Left lung (tissue), 10 donors: ENCODE measurements around the gene PANX1. TPM values are rescaled to one million over a fixed set of nuclear protein-coding genes. Genes with fewer than 3 reads are reported as not detected.

Experiments
- ATAC-seq: fragments of 200-7000 bp; cut with Tn5 transposase; one replicate; pipeline ENCODE4 v1.9.1; 2020; ENCODE audit warnings: moderate library complexity
- DNase-seq, 4 donors: peaks; one replicate each; pipeline ENCODE4 v3.0.0-alpha.2; 2013 to 2020
- H3K27ac ChIP-seq, 2 donors: fragments of 200-600 bp; sonication (generic) in 1 of 2; one replicate each; pipeline versions ENCODE4 v1.5.0 to v1.8.0; 2020 to 2021
- H3K27me3 ChIP-seq, 2 donors: fragments of 200-600 bp; sonication (generic) in 1 of 2; one replicate each; pipeline versions ENCODE4 v1.5.0 to v1.8.0; 2020 to 2021
- H3K36me3 ChIP-seq, 2 donors: fragments of 200-600 bp; sonication (generic) in 1 of 2; one replicate each; pipeline versions ENCODE4 v1.5.0 to v1.8.0; 2020 to 2021
- H3K4me1 ChIP-seq, 2 donors: fragments of 200-600 bp; one replicate each; pipeline ENCODE4 v1.8.0; 2021
- H3K4me3 ChIP-seq, 2 donors: fragments of 200-600 bp; sonication (generic) in 1 of 2; one replicate each; pipeline versions ENCODE4 v1.5.0 to v1.8.0; 2020 to 2021; ENCODE audit warnings: mild to moderate bottlenecking in 1 of 2
- H3K9me3 ChIP-seq, 2 donors: fragments of 200-600 bp; sonication (generic) in 1 of 2; one replicate each; pipeline versions ENCODE4 v1.5.0 to v1.8.0; 2020 to 2021
- intact Hi-C, 2 donors: fragments of 100-400 bp; cut with DNase I; formaldehyde crosslinking; loops; one replicate each; pipeline versions ENCODE4 v1.11.2 to v1.14.2; 2022
- polyA plus RNA-seq, 6 donors: library from polyadenylated mRNA; unstranded; fragments of 120-200 nt; gene quantifications; one replicate each; pipeline ENCODE4 v1.2.1, GENCODE V29; 2013; ENCODE audit not compliant: insufficient read length in 6 of 6
- total RNA-seq, 2 donors: library from RNA; stranded (reverse); fragmentation: NEBNext Ultra II Directional; extraction: Animal tissue kit (Norgen Biotek cat#: 25700); gene quantifications; one replicate each; pipeline ENCODE4 v1.2.1, GENCODE V29; 2021
- TF ChIP-seq, protein P1 (sequence below), 2 donors: fragments of 200-600 bp; sonication (generic) in 1 of 2; IDR thresholded peaks; one replicate each; pipeline versions ENCODE4 v1.5.0 to v1.8.0; 2021; ENCODE audit warnings: antibody characterized with exemption in 2 of 2
- donor health status: DM: no; HTN: yes; CAD: no.
- donor health status: DM: no; HTN: no; CAD: no.

Gene PANX1
- total and polyA plus RNA-seq, 8 donors, result 21.1 to 36.8 (median 27.3) TPM

DNA sequence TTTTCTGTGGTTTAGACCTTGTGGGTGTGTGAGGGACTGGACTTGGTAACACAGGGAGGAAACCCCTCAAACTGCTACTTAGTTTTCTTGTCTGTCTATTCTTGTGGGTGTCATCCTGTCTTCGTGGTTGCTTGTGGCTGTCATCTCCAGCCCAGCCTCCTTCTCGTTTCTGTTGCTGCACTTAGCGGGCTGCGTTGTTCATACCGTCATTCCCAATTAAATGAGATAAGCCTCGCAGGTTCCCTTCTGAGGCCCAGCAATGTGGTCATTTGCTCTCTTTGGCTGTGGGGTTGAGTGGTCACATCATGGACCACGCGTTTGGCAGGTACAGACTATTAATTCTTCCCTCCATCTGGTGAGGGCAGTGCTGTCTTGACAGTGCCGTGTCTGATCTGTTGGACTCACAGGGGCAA, 18.8 kb downstream of the PANX1 start:
- Histone ChIP-seq H3K9me3 (no peaks in the 10 kb centered on the region), H3K4me1 (peaks cover 10 to 60% of the 10 kb centered on the region in 2 donors), H3K27me3 (no peaks in the 10 kb centered on the region), H3K27ac (no peak overlapping the region), H3K4me3 (no peak overlapping the region), H3K36me3 (no peaks in the 10 kb centered on the region)
- ATAC-seq (no peak), DNase-seq (no peak)
- TF ChIP-seq, protein P1, sequence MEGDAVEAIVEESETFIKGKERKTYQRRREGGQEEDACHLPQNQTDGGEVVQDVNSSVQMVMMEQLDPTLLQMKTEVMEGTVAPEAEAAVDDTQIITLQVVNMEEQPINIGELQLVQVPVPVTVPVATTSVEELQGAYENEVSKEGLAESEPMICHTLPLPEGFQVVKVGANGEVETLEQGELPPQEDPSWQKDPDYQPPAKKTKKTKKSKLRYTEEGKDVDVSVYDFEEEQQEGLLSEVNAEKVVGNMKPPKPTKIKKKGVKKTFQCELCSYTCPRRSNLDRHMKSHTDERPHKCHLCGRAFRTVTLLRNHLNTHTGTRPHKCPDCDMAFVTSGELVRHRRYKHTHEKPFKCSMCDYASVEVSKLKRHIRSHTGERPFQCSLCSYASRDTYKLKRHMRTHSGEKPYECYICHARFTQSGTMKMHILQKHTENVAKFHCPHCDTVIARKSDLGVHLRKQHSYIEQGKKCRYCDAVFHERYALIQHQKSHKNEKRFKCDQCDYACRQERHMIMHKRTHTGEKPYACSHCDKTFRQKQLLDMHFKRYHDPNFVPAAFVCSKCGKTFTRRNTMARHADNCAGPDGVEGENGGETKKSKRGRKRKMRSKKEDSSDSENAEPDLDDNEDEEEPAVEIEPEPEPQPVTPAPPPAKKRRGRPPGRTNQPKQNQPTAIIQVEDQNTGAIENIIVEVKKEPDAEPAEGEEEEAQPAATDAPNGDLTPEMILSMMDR (IDR thresholded peaks at IDR 0.05), result no peak
- intact Hi-C loops, result no loop called here

DNA sequence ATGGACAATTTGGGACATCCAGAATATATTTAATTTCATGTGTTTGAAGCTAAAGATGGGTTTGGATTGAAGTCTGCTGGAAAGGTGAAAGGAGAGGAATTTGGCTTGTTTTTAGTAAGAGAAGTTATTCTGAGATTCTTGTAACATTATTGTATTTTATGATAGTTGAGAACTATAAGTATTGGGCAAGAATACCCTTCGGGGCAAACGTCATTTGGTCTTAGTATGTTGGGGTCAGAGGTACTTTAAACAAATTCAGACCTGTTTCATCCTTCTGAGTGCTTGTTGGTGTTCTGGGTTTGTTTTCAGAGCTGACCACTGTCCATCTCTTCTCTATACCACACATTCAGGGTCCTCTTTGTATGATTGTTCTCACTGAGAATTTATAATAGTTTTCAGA, 19.5 kb downstream of the PANX1 start:
- no peaks in the 10 kb centered on the region for H3K9me3 ChIP-seq
- ATAC-seq (no peak), DNase-seq (no peak)
- intact Hi-C loops, result no loop called here
- TF ChIP-seq, protein P1 (IDR thresholded peaks at IDR 0.05), result no peak
- H3K4me1 ChIP-seq, result peaks cover 13 to 66% of the 10 kb centered on the region in 2 donors
- no peaks in the 10 kb centered on the region for H3K36me3 ChIP-seq
- H3K27me3 ChIP-seq, result no peaks in the 10 kb centered on the region
- H3K4me3 ChIP-seq, result no peak overlapping the region
- no peak overlapping the region for H3K27ac ChIP-seq

DNA sequence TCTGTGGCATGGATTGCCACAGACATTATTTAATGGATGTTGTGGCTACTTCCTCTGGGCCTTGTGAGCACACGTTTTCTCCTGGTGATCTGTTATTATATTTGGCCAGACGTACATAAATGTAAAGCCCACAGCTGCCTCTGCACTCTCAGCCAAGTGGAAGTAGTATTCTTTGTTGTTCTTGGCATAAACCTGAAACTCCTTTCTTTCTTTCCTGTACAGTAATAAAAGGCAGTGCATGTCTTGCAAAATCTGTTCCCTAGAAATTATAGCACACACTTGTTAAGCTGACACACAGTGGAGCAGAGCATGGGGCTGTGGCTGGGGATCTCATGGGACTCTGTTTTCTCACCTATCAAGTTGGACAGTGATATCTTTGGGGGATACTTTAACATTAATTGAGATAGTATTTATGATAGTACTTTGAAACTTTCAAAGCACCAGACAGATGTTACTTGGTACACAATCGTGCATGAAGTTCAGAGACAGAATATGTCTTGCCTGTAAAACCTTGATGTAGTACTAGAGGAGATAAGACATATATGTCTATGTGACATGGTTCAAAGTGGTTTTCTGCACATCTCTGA, 20.9 kb downstream of the PANX1 start:
- intact Hi-C loops, result no loop called here
- H3K36me3 ChIP-seq, result no peaks in the 10 kb centered on the region
- ATAC-seq, result no peak
- H3K9me3 ChIP-seq, result no peaks in the 10 kb centered on the region
- TF ChIP-seq, protein P1 (IDR thresholded peaks at IDR 0.05), result no peak
- no peak overlapping the region for H3K4me3 ChIP-seq
- H3K27ac ChIP-seq, result peak overlapping the region in 1 of 2 donors; percentile 1
- no peaks in the 10 kb centered on the region for H3K27me3 ChIP-seq
- H3K4me1 ChIP-seq, result peaks cover 13 to 70% of the 10 kb centered on the region in 2 donors
- DNase-seq, result no peak

DNA sequence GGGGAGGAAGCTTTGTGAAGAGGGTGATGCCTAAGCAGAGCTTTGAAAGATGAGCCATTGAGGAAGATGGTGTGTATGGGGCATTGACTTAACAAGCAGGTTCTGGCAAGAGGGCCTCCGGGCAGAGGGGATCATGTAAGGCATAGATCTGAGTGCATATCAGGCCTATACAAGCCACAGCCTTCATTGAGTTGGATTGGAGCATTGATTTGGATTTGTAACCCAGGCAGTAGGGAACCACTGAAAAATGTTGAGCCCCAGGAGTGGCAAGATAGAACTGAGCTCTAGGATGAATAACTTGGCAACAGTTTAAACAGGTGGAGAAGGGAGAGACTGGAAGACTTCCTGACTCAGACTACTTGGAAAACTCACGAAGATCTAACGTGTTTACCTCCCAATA, 21.4 kb downstream of the PANX1 start:
- ATAC-seq, result no peak

More for the DNA sequence above, 21.4 kb downstream of the PANX1 start:
- Histone ChIP-seq H3K9me3 (no peaks in the 10 kb centered on the region), H3K36me3 (no peaks in the 10 kb centered on the region), H3K4me3 (no peak overlapping the region), H3K27me3 (no peaks in the 10 kb centered on the region), H3K4me1 (peaks cover 13 to 70% of the 10 kb centered on the region in 2 donors), H3K27ac (no peak overlapping the region)
- intact Hi-C loops, result no loop called here
- TF ChIP-seq, protein P1 (IDR thresholded peaks at IDR 0.05), result no peak
- no peak for DNase-seq
